ENCODE results near the gene PHF21A. TPM values are rescaled to one million over a fixed set of nuclear protein-coding genes. Genes with fewer than 3 reads are reported as not detected.
A peak's percentile ranks its signal among the peaks of the same experiment; 100 is the strongest.
"Not testable (repeated sequence)": the region's sequence is repeated elsewhere in the genome, so short reads cannot be mapped to it uniquely, and the experiment has no call there.

PHF21A gene
- total RNA-seq, 2 donors from 2014 or later = 47.2 to 53.9 TPM

DNA sequence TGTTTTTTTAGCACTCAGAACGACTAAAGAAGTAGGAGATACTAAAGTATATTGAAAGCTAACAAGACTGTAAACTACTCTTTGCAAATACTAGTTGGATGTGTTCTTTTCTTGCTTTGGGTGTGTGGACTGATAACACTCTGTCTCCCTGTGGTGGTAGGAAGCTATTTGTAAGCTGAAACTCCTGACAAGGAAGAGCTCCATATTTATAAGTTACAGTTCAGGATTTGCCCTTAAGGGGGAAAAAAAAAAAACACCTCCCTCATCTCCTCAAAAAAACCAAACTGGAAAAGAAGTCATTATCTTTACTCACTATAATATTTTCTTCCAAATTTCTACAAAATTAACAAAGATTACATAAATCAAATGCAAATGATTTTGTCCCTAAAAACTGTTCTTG lies 103.9 kb downstream of the PHF21A start:
- Mint-ChIP-seq H3K27ac (no peak overlapping the region), H3K27me3 (ENCODE audit: insufficient read depth) (no peaks in the 10 kb centered on the region)
- WGBS, 2 experiments (ENCODE audit: insufficient coverage in 1 of 2, insufficient read length in 1 of 2) = 100% methylated on average over 1 of the region's 1 CpG; no CpG with 5 or more reads in 1 of the 2 experiments

GRCh38 chr11:46015941-46016340 lies 105.3 kb downstream of the PHF21A start:
- peaks cover 20% of the 10 kb centered on the region for H3K4me1 Mint-ChIP-seq
- no peaks in the 10 kb centered on the region for H3K27me3 ChIP-seq (ENCODE audit: control insufficient read depth, insufficient read depth, low read length, poor library complexity, severe bottlenecking)
- no peak overlapping the region for H3K4me3 ChIP-seq (ENCODE audit: low read length)
- H3K36me3 Mint-ChIP-seq (ENCODE audit: low read depth) = peaks cover 5% of the 10 kb centered on the region
- TF ChIP-seq, protein P1, sequence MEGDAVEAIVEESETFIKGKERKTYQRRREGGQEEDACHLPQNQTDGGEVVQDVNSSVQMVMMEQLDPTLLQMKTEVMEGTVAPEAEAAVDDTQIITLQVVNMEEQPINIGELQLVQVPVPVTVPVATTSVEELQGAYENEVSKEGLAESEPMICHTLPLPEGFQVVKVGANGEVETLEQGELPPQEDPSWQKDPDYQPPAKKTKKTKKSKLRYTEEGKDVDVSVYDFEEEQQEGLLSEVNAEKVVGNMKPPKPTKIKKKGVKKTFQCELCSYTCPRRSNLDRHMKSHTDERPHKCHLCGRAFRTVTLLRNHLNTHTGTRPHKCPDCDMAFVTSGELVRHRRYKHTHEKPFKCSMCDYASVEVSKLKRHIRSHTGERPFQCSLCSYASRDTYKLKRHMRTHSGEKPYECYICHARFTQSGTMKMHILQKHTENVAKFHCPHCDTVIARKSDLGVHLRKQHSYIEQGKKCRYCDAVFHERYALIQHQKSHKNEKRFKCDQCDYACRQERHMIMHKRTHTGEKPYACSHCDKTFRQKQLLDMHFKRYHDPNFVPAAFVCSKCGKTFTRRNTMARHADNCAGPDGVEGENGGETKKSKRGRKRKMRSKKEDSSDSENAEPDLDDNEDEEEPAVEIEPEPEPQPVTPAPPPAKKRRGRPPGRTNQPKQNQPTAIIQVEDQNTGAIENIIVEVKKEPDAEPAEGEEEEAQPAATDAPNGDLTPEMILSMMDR (conservative IDR thresholded peaks at IDR 0.05) = no peak
- no peak overlapping the region for H3K27ac ChIP-seq (ENCODE audit: low read depth, low read length)
- H3K9ac ChIP-seq (ENCODE audit: extremely low read depth, low read length, poor library complexity, severe bottlenecking) = no peak overlapping the region
- peaks cover 3% of the 10 kb centered on the region for H3K9me3 Mint-ChIP-seq
- peaks cover 9% of the 10 kb centered on the region for H3K4me1 ChIP-seq (ENCODE audit: control insufficient read depth, insufficient read depth, low read length)
- H3K27ac Mint-ChIP-seq = peak overlapping the region; percentile 1
- peaks cover 4% of the 10 kb centered on the region for H3K9me3 ChIP-seq (ENCODE audit: control insufficient read depth, low read length)
- DNase-seq = no peak
- H3K36me3 ChIP-seq (ENCODE audit: control insufficient read depth, insufficient read depth, low read length) = no peaks in the 10 kb centered on the region
- 100% methylated on average over 1 of the region's 1 CpG; no CpG with 5 or more reads in 1 of the 2 experiments for WGBS, 2 experiments (ENCODE audit: insufficient coverage in 1 of 2, insufficient read length in 1 of 2)
- no peaks in the 10 kb centered on the region for H3K27me3 Mint-ChIP-seq (ENCODE audit: insufficient read depth)
- H3K4me3 Mint-ChIP-seq = no peak overlapping the region

More for the DNA sequence above, 103.9 kb downstream of the PHF21A start:
- TF ChIP-seq, protein P1 (conservative IDR thresholded peaks at IDR 0.05) = peak; percentile 30
- no peaks in the 10 kb centered on the region for H3K36me3 ChIP-seq (ENCODE audit: control insufficient read depth, insufficient read depth, low read length)
- no peak for DNase-seq
- H3K9me3 ChIP-seq (ENCODE audit: control insufficient read depth, low read length) = peaks cover 4% of the 10 kb centered on the region
- peaks cover 6% of the 10 kb centered on the region for H3K4me1 ChIP-seq (ENCODE audit: control insufficient read depth, insufficient read depth, low read length)
- Mint-ChIP-seq H3K4me1 (peaks cover 11% of the 10 kb centered on the region), H3K4me3 (no peak overlapping the region), H3K9me3 (peaks cover 3% of the 10 kb centered on the region), H3K36me3 (ENCODE audit: low read depth) (peaks cover 5% of the 10 kb centered on the region)
- H3K27ac ChIP-seq (ENCODE audit: low read depth, low read length) = no peak overlapping the region
- no peaks in the 10 kb centered on the region for H3K27me3 ChIP-seq (ENCODE audit: control insufficient read depth, insufficient read depth, low read length, poor library complexity, severe bottlenecking)
- H3K9ac ChIP-seq (ENCODE audit: extremely low read depth, low read length, poor library complexity, severe bottlenecking) = no peak overlapping the region
- H3K4me3 ChIP-seq (ENCODE audit: low read length) = no peak overlapping the region

DNA sequence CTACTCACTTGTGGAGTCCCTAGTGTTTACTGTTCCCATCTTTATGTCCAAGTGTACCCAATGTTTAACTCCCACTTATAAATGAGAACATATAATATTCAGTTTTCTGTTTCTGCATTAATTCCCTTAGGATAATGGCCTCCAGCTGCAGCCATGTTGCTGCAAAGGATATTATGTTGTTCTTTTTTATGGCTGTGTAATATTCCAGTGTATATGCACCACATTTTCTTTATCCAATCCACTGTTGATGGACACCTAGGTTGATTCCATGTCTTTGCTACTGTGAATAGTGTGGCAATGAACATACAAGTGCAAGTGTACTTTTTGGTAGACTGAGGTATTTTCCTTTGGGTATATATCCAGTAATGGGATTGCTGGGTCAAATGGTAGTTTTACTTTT lies 107.1 kb downstream of the PHF21A start:
- H3K9me3 ChIP-seq (ENCODE audit: control insufficient read depth, low read length); H3K36me3 ChIP-seq (ENCODE audit: control insufficient read depth, insufficient read depth, low read length); H3K9me3 Mint-ChIP-seq; H3K4me1 ChIP-seq (ENCODE audit: control insufficient read depth, insufficient read depth, low read length); H3K9ac ChIP-seq (ENCODE audit: extremely low read depth, low read length, poor library complexity, severe bottlenecking); H3K36me3 Mint-ChIP-seq (ENCODE audit: low read depth); H3K27ac ChIP-seq (ENCODE audit: low read depth, low read length); H3K4me3 ChIP-seq (ENCODE audit: low read length); H3K27me3 Mint-ChIP-seq (ENCODE audit: insufficient read depth); H3K27me3 ChIP-seq (ENCODE audit: control insufficient read depth, insufficient read depth, low read length, poor library complexity, severe bottlenecking); DNase-seq; H3K27ac Mint-ChIP-seq; H3K4me3 Mint-ChIP-seq: not testable (repeated sequence)
- H3K4me1 Mint-ChIP-seq = peaks cover 32% of the 10 kb centered on the region

- TF ChIP-seq, protein P1 (conservative IDR thresholded peaks at IDR 0.05) = no peak
- Histone ChIP-seq H3K27ac (ENCODE audit: low read depth, low read length) (no peak overlapping the region), H3K4me1 (ENCODE audit: control insufficient read depth, insufficient read depth, low read length) (peaks cover 9% of the 10 kb centered on the region), H3K9ac (ENCODE audit: extremely low read depth, low read length, poor library complexity, severe bottlenecking) (no peak overlapping the region), H3K9me3 (ENCODE audit: control insufficient read depth, low read length) (peaks cover 4% of the 10 kb centered on the region), H3K36me3 (ENCODE audit: control insufficient read depth, insufficient read depth, low read length) (no peaks in the 10 kb centered on the region), H3K27me3 (ENCODE audit: control insufficient read depth, insufficient read depth, low read length, poor library complexity, severe bottlenecking) (no peaks in the 10 kb centered on the region), H3K4me3 (ENCODE audit: low read length) (no peak overlapping the region)
- Mint-ChIP-seq H3K27me3 (ENCODE audit: insufficient read depth) (no peaks in the 10 kb centered on the region), H3K36me3 (ENCODE audit: low read depth) (peaks cover 5% of the 10 kb centered on the region), H3K4me3 (no peak overlapping the region), H3K4me1 (peaks cover 28% of the 10 kb centered on the region), H3K9me3 (peaks cover 3% of the 10 kb centered on the region), H3K27ac (no peak overlapping the region)
- WGBS, 2 experiments (ENCODE audit: insufficient coverage in 1 of 2, insufficient read length in 1 of 2) = 94% methylated on average over 2 of the region's 2 CpGs; no CpG with 5 or more reads in 1 of the 2 experiments
- no peak for DNase-seq
These were observed 109.1 kb downstream of the PHF21A start for GRCh38 chr11:46012185-46012584.
